Astrocyte (in vitro differentiated cells and primary cell): ENCODE measurements around the gene RIPOR2.
"Not testable (repeated sequence)": the region's sequence is repeated elsewhere in the genome, so short reads cannot be mapped to it uniquely, and the experiment has no call there.

Source experiments
- CTCF ChIP-seq: IDR thresholded peaks from 2 replicates; pipeline ENCODE4 v1.5.1; 2011; ENCODE audit warnings: low read depth, mild to moderate bottlenecking, inconsistent platforms, low read length, moderate library complexity; ENCODE audit not compliant: insufficient read depth
- EZH2 ChIP-seq: IDR thresholded peaks from 2 replicates; pipeline ENCODE4 v1.6.1; 2012; ENCODE audit warnings: mild to moderate bottlenecking, low read length, inconsistent platforms; ENCODE audit not compliant: insufficient read depth

GRCh38 chr6:24877747-24878146, 58.0 kb downstream of the RIPOR2 start:
- not testable (repeated sequence) for TF ChIP-seq CTCF, EZH2
